GM18517 (cell line): ENCODE measurements around the gene DECR2.
"Not testable (repeated sequence)": the region's sequence is repeated elsewhere in the genome, so short reads cannot be mapped to it uniquely, and the experiment has no call there.

Source experiments
- ATAC-seq: cut with Tn5 transposase; IDR thresholded peaks from one replicate; pipeline ENCODE4 v1.9.1; 2021; ENCODE audit warnings: mild to moderate bottlenecking, moderate library complexity; ENCODE audit not compliant: unreplicated experiment

Gene DECR2

DNA sequence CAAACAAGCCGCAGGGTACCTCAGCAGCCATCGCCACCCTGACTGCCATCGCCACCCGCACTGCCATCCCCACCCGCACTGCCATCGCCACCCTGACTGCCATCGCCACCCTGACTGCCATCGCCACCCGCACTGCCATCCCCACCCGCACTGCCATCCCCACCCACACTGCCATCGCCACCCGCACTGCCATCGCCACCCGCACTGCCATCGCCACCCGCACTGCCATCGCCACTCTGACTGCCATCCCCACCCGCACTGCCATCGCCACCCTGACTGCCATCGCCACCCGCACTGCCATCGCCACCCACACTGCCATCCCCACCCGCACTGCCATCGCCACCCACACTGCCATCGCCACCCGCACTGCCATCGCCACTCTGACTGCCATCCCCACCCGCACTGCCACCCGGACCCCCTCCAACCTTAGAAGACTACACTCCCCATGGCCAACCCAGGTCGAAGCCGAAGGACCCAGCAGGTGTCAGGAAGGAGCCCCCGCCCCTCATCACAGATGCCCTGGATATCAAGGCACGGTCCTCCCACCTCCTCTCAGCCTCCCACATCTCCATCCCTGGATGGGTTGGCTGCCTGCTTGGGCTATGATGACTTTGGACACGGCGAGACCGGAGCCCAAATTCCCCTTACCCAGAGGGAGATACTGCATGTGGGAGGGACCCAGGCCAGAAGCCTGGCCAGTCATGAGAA lies 23.4 kb upstream of the DECR2 start:
- not testable (repeated sequence) for ATAC-seq

DNA sequence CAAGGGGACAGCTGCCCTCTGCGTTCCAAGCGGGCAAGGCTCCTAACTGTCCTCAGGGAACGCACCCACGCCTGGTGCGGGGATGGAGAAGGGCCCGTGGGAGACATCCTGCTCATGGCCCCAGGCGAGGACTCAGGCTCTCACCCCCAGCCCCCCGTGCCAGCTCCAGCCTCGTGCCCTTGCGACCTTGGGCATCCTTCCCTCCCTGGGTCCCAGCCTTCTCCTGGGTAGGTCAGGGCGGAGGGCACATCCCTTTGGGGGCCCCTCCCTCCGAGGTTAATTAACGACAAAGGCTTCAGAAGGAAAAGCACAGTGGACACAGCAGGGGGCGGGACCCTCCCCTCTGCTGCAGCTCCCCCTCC lies 22.9 kb upstream of the DECR2 start:
- ATAC-seq: no peak

DNA sequence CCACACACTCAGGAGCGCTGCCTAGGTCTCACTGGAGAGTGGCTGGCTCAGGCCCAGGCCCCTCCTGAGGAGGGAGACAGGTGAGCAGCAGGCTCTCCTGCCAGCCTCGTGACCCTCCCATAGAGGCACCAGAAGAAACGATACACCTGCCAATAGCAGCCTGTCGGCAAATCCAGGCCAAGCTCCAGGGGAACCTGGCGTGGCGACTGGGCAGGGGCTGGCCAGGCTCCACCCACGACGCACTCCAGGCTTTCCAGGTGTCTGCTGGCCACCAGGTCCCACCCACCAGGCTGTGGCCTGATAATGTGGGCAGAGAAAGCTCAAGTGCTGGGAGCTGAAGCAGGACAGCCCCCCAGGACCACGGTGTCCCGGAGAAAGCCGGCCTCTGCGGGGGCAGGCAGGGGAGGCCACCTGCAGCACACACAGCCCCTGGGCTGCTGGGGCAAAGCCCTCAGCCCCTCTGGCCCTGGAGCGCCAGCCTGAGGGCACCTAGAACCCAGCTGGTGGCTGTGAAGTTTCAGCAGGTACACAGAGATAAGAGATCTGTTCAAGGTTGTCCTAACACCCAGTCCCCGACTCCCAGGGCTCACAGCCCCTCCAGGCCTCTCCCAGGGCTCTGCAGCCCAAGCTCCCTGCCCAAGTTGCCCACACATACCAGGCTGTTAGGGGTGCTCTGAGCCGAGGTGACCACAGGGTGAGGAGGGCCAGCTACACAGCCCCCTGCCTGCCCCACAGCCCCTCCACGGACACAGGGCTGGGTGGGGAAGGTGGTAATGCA lies 22.3 kb upstream of the DECR2 start:
- ATAC-seq: no peak

DNA sequence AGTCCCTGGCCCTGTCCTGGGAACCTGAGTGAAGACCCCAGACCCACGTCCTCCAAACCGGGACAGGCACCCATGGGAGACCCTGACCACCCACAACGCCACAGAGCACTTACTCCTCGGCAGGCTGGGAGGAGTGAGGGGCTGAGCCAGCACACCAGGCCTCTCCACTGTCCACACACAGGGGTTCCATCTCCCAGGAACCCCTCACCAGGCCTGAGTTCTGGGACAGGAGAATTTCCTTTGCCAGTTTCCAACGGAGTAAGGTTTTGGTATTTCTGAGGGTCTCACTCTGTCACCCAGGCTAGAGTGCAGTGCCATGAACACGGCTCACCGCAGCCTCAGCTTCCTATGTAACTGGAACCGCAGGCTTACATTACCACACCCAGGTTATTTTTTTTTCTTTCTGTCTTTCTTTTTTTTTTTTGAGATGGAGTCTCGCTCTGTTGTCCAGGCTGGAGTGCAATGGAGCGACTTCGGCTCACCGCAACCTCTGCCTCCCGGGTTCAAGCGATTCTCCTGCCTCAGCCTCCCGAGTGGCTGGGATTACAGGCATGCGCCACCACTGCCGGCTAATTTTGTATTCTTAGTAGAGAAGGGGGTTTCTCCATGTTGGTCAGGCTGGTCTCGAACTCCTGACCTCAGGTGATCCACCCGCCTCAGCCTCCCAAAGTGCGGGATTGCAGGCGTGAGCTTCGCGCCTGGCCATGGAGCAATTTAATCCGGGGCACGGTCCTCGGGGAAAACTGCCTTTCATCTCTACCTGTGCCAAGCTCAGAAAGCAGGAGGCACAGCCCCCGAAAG lies 21.5 kb upstream of the DECR2 start:
- ATAC-seq: no peak

DNA sequence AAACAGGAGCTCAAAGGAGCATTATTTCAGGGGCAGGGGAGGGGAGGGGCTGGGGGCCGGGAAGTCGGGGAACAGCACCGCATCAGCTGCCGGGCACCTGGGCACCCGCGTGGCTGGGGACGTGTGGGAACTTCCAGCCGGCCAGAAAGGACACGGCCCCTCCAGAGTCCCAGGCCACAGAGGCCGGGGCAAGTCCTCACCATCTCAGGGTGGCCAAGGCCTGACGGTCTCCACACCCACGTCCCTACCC lies 21.0 kb upstream of the DECR2 start:
- no peak for ATAC-seq

DNA sequence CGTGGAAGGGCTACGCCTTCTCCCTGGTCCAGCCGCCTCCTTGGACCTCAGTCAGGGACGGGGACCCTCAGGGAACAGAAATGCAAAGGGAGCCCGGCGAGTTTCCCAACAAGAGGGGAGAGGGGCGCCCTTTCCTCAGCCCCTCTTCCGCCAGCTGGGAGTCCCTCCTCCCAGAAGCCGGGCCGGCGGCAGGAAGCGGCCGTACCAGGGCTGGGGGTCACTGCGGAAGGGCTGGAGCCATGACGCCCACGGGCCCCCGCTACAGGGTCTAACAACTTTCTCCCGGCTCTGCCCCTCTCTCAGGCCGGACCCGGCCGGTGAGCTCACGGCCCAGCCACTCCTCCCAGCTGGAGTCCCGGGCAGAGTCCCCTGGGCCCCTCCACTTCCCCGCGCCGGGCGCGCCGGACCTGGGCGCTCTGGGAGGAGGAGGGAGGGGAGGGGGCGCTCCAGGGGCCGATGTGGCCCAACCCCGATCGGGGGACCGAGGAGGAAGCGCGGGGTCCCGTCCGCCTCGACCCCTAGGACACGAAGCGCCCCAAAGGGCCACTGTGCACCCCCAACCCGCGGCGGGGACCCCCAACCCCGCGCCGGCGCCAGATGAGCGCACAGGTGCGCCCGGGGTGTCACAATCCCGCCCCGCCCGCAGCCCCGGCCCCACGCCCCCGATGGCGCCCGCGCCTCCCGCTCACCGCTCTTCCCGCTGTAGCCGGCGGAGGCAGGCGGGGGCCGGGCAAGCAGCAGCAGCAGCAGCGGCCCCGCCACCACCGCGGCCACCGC lies 20.5 kb upstream of the DECR2 start:
- ATAC-seq: peak; percentile 33

DNA sequence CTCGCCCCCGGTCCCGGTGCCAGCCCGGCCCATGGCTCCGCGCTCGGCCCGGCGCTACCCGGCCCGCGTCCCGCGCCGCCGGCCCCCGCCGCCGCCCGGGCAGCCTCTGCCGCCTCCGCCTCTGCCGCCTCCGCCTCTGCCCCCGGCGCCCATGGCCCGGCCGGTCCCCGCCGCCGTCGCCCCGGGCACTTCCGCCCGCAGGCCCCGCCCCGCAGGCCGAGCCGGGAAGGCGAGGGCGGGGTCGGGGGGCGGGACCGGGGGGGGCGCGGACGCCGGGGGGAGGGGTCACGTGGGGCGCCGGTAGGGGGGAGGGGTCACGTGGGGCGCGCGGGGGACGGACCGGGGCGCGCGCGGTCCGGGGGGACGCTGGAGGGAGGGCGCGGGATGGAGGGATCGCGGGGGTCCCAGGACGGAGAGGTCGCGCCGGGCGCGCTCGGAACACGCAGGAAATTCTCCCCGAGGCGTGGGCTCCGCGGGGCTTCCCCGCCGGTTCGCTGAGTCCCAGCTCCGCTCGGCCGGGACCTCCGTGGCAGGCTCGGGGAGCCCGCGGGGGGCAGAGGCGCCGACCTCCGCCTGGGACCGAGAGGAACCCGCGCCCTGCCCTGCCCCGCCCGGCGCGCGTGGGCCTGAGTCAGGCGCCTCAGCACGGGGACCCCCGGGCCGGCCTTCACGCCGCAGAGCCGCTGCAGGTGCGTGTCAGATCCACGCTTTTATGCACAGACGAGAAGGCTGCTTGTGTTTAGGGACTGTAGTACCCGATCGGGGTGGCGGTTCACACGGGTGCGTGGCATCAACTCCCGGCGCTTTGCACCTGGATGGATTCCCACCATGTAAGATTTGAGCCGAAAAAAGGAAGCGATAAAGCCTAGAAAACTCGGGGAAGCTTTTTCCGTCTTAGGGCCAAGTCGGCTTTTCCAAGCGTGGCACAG lies 19.6 kb upstream of the DECR2 start, which contains the start of gene PGAP6:
Gene PGAP6, minus strand, starts transcription at position 190 of the 929 bp plus-strand sequence. Its CDS starts 157 bp downstream, at position 33.
- peak; percentile 36 for ATAC-seq

DNA sequence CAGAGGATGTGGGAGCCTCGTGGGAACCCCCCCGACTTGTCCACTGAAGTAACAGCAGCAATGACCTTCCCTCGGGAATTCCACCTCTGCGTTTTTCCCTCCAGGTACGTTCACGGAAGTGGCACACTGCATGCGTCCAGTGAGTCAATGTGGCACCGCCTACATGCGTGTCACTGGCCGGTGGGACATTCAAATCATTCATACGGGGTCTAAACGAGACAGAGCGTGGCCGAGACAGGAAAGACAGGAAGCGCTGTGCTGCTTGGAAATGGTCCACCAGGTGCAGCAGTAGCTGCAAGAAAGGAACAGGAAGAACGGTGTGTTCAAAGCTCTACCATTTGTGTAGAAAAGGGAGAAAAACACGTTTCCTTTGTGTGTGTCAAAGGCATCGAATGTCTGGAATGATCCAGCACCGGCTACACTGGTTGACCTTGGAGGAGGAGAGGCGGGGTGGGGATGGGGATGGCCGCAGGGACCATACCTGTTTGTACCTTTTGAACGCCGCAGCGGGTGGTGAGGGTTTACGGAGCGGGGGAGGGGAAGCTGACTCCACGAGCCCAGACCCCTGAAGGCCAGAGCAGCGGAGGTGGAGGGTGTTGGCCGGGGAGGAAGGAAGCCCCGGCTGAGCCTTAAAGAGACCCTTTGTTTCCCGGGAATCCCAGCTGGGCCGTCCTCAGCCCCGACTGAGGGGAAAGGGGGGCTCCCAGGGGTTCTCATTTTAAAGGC lies 18.2 kb upstream of the DECR2 start:
- ATAC-seq: no peak

DNA sequence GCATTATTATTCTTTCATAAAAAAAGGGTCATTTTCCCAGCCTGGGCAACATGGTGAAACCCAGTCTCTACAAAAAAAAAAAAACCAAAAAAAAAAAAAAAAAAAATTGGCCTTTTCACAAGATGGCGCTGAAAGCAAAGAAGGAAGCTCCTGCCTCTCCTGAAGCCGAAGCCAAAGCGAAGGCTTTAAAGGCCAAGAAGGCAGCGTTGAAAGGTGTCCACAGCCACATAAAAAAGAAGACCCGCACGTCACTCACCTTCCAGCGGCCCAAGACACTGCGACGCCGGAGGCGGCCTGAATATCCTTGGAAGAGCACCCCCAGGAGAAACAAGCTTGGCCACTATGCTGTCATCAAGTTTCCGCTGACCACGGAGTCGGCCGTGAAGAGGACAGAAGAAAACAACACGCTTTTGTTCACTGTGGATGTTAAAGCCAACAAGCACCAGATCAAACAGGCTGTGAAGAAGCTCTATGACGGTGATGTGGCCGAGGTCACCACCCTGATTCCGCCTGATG lies 15.0 kb upstream of the DECR2 start:
- no peak for ATAC-seq

DNA sequence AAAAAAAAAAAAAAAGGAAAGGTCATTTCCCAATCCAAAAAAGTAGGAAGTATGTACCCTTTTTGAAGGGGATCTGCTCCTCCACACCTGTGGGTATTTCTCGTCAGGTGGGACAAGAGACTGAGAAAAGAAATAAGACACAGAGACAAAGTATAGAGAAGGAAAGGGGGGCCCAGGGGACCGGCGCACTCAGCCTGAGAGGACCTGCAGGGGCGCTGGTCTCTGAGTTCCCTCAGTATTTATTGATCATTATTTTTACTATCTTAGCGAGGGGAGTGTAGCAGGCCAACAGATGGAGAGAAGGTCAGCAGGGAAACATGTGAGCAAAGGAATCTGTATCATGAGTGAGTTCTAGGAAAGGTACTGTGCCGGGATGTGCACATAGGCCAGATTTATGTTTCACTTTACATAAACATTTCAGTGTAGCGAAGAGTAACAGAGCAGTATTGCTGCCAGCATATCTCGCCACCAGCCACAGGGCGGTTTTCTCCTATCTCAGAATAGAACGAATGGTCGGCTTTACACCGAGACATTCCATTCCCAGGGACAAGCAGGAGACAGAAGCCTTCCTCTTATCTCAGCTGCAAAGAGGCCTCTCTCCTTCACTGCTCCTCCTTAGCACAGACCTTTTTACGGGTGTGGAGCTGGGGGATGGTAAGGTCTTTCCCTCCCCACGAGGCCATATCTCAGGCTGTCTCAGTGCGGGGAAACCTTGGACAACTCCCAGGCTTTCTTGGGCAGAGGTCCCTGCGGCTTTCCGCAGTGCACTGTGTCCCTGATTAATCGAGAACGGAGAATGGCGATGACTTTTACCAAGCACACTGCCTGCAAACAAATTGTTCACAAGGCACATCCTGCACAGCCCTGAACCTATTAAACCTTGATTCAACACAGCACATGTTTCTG lies 13.7 kb upstream of the DECR2 start:
- ATAC-seq: not testable (repeated sequence)

DNA sequence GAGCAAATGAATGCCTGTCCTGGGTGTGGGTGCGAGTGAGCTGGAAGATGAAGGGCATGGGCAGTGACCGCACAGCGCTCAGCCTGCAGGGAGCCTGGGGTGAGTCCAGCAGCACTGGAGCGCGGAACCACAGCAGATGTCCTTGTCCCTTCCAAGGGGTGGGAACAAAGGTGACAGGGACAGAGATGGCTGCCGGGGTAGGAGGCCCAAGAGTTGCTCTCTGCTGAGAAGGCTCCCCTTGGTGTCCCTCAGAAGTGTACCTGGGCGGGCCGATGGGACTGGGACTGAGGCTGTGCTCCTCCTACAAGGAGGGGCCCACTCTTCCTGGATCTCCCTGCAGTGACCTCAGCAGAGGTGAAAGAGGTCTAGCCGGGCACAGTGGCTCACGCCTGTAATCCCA lies 12.3 kb upstream of the DECR2 start:
- ATAC-seq: no peak

DNA sequence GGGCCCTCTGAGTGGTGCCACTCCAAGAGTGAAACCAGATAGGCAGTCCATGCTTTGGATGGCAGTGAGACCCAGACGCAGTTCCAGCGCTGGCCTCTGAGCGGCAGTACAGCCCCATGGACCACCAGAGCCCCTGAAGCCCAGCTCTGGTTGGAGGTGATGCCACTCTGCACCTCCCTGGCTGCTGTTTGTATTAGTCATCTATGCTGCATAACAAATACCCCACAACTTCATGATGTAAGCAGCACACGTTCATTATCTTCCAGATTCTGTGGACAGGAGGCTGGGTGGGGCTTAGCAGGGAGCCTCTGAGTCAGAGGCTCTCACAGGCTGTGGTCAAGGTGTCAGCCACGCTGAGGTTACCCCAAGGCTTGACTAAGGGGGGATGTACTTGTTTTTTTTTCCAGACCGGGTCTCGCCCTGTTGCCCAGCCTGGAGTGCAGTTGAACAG lies 9.8 kb upstream of the DECR2 start:
- no peak for ATAC-seq

DNA sequence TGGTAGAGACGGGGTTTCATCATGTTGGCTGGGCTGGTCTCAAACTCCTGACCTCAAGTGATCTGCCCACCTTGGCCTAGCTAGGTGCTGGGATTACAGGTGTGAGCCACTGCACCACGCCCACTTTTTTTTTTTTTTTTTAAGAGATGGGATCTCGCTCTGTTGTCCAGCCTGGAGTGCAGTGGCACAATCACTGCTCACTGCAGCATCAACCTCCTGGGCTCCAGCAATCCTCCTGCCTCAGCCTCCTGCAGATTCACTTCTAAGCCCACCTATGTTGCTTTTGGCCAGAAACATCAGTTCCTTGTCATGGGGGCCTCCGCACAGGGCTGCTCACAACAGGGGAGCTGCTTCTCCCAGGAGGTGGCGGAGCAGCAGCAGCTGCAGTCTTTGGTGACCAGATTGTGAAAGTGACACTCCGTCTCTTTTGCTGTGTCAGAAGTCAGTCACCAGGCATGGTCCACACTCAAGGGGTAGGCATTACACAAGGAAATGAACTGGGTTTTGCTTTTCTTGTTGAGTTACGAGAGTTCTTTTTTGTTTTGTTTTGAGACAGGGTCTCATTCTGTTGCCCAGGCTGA lies 9.1 kb upstream of the DECR2 start:
- ATAC-seq: no peak

DNA sequence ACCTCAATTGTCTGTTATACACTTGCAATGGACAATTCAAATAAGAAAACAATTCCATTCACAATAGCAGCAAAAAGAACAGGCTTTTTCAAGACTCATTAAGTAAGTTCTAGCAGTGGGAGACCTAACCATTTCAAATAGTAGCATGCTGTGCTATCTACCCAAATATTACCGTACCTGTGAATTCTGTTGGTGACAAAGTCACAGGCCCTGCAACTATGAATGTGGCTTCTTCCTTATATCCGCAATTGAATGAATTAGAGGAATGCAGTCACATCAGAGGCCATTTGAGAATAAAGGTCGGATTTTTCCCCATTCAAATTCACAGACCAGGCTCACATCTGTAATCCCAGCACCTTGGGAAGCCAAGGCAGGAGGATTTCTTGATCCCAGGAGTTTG lies 5.5 kb upstream of the DECR2 start:
- no peak for ATAC-seq

DNA sequence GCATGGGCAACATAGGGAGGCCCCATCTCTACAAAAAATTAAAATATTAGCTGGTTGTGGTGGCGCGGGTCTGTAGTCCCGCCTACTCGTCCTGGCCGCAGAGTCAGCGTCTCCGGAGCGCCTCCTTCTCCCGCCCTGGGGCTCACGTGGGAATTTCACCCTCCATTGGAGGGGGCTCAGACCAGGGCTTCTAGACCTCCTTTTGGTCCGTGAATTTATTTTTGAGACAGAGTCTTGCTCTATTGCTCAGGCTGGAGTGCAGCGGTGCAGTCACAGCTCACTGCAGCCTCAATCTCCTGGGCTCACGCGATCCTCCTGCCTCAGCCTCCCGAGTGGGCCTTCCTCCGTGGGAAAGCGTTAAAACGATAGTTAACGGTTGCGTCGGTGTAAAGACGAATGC lies 5.1 kb upstream of the DECR2 start:
- no peak for ATAC-seq

DNA sequence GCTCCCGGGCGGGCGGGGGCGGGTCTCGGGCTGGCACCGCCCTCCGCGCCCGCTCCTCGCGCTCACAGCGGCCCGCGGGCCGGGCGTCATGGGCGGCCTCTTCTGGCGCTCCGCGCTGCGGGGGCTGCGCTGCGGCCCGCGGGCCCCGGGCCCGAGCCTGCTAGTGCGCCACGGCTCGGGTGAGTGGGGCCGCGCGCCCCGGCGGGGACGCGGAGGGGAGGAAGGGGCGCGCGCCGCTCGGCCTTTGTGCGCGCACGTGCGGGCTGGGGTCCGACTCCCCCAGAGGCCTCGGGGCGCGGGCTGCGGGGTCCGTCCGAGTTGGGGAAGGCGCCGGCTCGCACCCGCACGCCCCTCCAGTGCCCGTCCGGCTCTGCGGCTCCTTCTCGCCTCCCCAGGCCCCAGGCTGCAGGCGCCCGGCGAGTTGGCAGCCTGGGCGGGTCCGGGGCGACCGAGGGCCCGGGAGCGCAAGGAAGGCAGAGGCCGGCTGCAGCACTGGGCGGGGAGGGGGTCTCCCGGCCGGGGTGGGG lies 4.5 kb upstream of the DECR2 start, which contains the start of gene NME4:
Gene NME4, plus strand, starts transcription at position 65 of the 527 bp plus-strand sequence. Its CDS starts 24 bp downstream, at position 89.
- ATAC-seq: no peak

DNA sequence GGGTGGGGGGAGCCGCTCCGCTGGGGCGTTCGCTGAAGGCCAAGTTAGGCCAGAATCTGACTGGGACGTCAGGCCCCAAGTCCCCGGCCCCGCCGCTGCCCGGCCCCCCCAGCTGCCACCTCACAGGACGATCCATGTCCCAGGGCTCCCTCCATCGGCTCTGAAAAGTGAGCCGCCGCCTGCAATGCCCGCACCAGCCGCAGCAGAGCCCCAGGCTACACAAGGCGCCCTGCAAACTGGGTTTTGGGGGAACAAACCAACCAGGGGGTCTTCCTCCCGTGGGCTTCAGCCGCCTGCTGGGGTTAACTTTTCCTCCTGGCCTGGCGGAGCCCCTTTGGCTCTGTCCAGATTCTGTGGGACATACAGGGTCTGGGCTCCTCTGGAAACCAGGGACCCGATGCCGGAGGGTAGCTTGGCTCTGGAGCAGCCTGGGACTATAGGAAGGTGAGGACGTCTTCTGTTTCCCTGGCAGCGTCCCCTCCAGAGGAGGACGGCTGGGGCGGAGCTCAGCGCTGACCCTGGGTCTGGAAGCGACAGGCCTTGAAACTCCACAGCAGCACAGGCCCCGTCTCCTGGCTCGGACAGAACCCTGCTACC lies 3.9 kb upstream of the DECR2 start:
- no peak for ATAC-seq
